ENCODE data around the gene CYSLTR2. TPM values are rescaled to one million over a fixed set of nuclear protein-coding genes. Genes with fewer than 3 reads are reported as not detected.

CYSLTR2 gene
- total RNA-seq = 1 to 10 TPM; 4.1 to 6.3 TPM

- DNase-seq (ENCODE audit: low spot score) = no peak
- peak within 1 kb of the TSS; percentile 44 to 55 for H3K27ac ChIP-seq
- H3K4me1 ChIP-seq = peaks cover 0 to 12% of the 10 kb centered on the region in 2 donors
These were observed at the start of gene CYSLTR2 for GRCh38 chr13:48653472-48653939. TSS of gene CYSLTR2 (plus strand) at chr13:48653929. CDS start at chr13:48706818, 52,889 bp downstream.

GRCh38 chr13:48615049-48615448 is 38.7 kb upstream of the CYSLTR2 start:
- H3K27me3 ChIP-seq = no peaks in the 10 kb centered on the region
- H3K36me3 ChIP-seq = no peaks in the 10 kb centered on the region
- no peak for DNase-seq (ENCODE audit: low spot score)
- H3K4me3 ChIP-seq = no peak overlapping the region
- H3K27ac ChIP-seq = no peak overlapping the region
- TF ChIP-seq CTCF (IDR thresholded peaks at IDR 0.05) = no peak
- H3K4me1 ChIP-seq = no peaks in the 10 kb centered on the region
- H3K9me3 ChIP-seq = no peaks in the 10 kb centered on the region

More at GRCh38 chr13:48653472-48653939, at the start of gene CYSLTR2:
- TF ChIP-seq CTCF (IDR thresholded peaks at IDR 0.05) = no peak
- Histone ChIP-seq H3K9me3 (no peaks in the 10 kb centered on the region), H3K27me3 (no peaks in the 10 kb centered on the region), H3K36me3 (no peaks in the 10 kb centered on the region), H3K4me3 (peak within 1 kb of the TSS; percentile 10 to 26)

- Histone ChIP-seq H3K9me3 (peaks cover 0 to 10% of the 10 kb centered on the region in 2 donors), H3K36me3 (no peaks in the 10 kb centered on the region)
- no peak for TF ChIP-seq CTCF (IDR thresholded peaks at IDR 0.05)
These were observed 34.8 kb upstream of the CYSLTR2 start for GRCh38 chr13:48618937-48619336.

GRCh38 chr13:48621056-48621455 is 32.7 kb upstream of the CYSLTR2 start:
- peaks cover 0 to 10% of the 10 kb centered on the region in 2 donors for H3K9me3 ChIP-seq
- H3K27ac ChIP-seq = no peak overlapping the region
- no peak for TF ChIP-seq CTCF (IDR thresholded peaks at IDR 0.05)

More at GRCh38 chr13:48618937-48619336, 34.8 kb upstream of the CYSLTR2 start:
- no peaks in the 10 kb centered on the region for H3K27me3 ChIP-seq
- no peaks in the 10 kb centered on the region for H3K4me1 ChIP-seq
- no peak for DNase-seq (ENCODE audit: low spot score)
- H3K4me3 ChIP-seq = no peak overlapping the region
- no peak overlapping the region for H3K27ac ChIP-seq

GRCh38 chr13:48624016-48624415 is 29.7 kb upstream of the CYSLTR2 start:
- no peak for DNase-seq (ENCODE audit: low spot score)
- Histone ChIP-seq H3K27me3 (no peaks in the 10 kb centered on the region), H3K27ac (peak overlapping the region; percentile 71 to 79)

More at GRCh38 chr13:48621056-48621455, 32.7 kb upstream of the CYSLTR2 start:
- Histone ChIP-seq H3K4me3 (no peak overlapping the region), H3K36me3 (no peaks in the 10 kb centered on the region), H3K27me3 (no peaks in the 10 kb centered on the region), H3K4me1 (peaks cover 0 to 15% of the 10 kb centered on the region in 2 donors)
- DNase-seq (ENCODE audit: low spot score) = no peak

More at GRCh38 chr13:48624016-48624415, 29.7 kb upstream of the CYSLTR2 start:
- Histone ChIP-seq H3K36me3 (no peaks in the 10 kb centered on the region), H3K4me1 (peaks cover 0 to 31% of the 10 kb centered on the region in 2 donors), H3K9me3 (peaks cover 0 to 10% of the 10 kb centered on the region in 2 donors), H3K4me3 (no peak overlapping the region)
- no peak for TF ChIP-seq CTCF (IDR thresholded peaks at IDR 0.05)

Measured in right atrium auricular region (tissue), 2 donors.